ENCODE measurements around the gene PLCL2.

- TF ChIP-seq CTCF (conservative IDR thresholded peaks at IDR 0.05; ENCODE audit: low read depth, low read length), result no peak
- no peak for TF ChIP-seq EZH2 (IDR thresholded peaks at IDR 0.05; ENCODE audit: borderline replicate concordance, low read depth, low read length, poor library complexity, severe bottlenecking)
Measured at GRCh38 chr3:17044855-17045254, 160.1 kb downstream of the PLCL2 start.
